HG03196 (cell line): ENCODE data around the gene PRR36.
"Not testable (repeated sequence)": the region's sequence is repeated elsewhere in the genome, so short reads cannot be mapped to it uniquely, and the experiment has no call there.

Experiments used
- ATAC-seq: cut with Tn5 transposase; IDR thresholded peaks from one replicate; pipeline ENCODE4 v1.9.1; 2021; ENCODE audit not compliant: unreplicated experiment

The PRR36 gene

DNA sequence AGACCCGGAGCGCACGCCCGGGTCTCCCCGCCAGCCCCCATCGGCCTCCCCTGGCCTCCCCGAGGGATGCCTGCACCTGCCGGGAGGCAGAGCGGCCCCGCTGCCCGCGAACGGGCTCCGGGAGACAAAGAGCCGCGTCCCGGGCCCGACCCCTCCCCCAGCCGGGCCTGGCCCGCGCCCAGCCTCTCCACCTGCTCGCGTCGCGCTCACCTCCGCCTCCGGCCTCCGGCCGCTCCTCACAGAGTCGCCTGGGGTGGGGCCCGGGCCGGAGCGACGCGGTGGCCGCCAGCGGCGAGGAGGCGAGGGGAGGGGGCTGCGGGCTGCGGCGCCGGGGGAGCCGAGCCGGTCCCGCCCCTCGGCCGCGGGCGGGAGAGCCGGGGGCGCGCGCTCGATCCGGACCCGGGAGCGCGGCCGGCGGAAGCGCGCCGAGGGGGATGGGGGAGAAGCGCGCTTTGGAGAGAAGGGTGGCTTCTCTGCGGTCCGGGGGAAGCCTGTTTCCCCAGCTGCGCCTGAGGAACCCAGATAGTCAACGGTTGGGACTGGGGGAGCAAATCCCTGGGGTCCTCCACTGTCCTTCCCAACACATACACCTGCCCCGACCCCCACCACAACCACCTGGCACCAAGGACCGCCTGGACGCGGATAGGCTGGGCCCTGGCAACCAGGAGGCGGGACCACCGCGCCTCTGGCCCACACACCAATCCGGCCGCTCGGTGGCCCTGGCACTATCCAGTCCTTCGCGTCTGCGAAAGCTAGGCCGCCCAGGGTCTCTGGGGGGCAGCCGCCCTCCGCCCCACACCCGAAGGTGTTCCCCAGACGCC is at the start of gene PRR36:
Gene PRR36 (minus strand): TSS at position 315 of the 821 bp plus-strand sequence. CDS start 701 bp downstream, outside the sequence.
- ATAC-seq = no peak

DNA sequence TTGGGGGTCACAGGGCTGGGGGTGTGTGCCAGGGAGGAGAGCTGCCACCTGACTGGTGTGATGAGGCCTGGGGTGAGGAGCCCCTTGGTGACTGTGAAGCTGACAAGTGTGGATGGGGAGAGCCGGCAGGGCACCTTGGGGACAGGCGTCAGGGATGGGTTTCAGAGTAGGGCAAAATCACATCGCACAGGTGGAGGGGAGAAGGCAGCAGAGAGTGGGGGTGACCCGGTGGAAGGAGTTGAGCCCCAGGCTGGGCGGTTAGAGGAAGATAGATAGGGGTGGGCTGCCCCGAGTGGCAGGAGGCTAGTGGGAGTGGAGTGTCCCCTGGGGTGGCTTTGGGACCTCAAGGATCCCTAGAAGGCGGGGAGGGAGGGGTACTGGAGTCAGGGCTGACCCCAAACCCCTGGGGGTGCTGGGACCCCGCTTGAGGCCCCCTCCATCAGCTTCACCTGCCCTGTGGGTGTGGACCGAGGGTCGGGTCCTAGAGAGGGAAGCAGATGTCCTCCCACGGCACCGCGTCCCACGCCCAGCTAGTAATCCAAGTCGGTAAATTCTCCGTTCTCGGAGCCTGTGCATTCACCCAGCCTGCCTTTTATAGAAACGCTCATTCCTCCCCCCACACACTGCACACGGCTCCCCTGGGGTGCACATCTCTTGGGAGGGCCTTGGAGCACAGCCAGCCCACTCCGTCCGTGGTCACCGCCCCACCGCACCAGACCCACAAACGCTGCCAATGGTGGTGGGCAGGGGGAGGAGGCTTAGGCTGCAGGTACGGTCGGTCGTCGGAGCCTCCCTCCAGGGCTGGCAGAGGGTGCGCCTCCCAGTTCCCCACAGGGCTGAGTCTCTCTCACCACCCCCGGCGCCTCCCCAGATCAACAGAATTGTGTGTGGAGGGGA is 49.4 kb upstream of the PRR36 start:
- ATAC-seq = no peak

DNA sequence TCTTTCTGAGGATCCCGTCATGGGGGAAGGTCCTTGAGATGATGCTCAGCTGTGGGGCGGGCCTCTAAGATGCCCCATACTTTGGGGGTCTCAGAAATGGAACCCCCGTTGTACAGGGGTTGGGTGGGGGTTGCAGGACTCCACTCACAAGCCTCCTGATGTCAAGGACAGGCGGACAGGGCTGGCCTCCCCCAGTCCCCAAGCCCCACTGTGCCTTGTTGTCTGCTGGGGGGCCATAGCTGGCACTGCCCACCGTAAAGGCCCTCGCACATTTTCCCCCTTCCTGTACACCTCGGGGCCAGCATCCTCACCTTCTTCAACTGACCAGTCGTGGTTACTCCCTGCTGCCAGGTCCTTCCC is 48.6 kb upstream of the PRR36 start:
- no peak for ATAC-seq

DNA sequence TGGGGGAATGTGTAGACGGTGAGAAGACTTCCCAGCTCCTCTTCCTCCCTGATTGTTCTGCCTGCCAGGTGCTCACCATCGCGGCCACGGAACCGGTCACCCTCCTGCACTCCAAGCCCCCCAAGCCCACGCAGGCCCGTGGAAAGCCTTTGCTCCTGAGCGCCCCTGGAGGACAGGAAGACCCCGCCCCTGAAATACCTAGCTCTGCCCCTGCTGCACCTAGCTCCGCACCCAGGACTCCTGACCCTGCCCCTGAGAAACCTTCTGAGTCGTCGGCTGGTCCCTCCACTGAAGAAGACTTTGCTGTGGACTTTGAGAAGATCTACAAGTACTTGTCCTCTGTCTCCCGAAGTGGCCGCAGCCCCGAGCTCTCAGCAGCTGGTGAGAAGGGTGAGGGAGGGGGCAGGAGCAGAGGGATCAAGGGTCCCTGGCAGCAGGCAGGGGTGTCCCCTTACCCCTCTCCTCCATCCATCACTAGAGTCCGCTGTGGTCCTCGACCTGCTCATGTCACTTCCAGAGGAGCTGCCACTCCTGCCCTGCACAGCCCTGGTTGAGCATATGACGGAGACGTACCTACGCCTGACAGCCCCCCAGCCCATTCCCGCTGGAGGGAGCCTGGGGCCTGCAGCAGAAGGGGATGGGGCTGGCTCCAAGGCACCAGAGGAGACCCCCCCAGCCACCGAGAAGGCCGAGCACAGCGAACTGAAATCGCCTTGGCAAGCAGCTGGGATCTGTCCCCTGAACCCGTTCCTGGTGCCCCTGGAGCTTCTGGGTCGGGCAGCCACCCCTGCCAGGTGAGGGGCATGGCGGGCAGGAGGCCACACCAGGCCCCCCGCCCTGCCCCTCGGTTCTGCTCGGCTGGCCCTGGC is 48.0 kb upstream of the PRR36 start:
- no peak for ATAC-seq

DNA sequence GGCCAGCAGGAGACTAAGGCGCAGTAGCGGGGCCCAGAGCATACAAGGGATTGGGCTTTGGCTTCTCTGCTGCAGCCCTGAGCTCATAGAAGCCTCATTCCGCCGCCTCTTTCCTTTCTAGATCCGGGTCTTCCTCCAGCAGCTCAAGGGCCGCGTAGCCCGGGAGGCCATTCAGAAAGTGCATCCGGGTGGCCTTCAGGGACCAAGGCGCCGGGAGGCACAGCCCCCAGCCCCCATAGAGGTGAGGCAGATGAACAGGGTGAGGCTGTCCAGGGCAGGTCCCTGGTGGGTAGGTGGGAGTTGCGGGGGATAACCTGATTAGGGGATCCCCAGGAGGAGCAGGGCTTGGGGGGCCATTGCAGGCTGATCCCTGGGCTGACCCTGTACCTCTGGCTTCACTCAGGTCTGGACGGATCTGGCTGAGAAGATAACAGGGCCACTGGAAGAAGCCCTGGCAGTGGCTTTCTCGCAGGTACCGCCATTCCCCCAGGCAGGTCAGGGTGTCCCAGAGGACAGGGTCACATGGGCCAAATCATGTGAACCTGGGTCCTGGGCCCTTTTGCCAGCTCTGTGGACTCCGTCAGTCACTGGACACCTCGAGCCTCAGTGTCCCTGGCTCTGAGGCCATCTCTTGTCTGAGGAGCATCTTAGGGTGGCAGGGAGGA is 47.2 kb upstream of the PRR36 start:
- ATAC-seq = no peak

DNA sequence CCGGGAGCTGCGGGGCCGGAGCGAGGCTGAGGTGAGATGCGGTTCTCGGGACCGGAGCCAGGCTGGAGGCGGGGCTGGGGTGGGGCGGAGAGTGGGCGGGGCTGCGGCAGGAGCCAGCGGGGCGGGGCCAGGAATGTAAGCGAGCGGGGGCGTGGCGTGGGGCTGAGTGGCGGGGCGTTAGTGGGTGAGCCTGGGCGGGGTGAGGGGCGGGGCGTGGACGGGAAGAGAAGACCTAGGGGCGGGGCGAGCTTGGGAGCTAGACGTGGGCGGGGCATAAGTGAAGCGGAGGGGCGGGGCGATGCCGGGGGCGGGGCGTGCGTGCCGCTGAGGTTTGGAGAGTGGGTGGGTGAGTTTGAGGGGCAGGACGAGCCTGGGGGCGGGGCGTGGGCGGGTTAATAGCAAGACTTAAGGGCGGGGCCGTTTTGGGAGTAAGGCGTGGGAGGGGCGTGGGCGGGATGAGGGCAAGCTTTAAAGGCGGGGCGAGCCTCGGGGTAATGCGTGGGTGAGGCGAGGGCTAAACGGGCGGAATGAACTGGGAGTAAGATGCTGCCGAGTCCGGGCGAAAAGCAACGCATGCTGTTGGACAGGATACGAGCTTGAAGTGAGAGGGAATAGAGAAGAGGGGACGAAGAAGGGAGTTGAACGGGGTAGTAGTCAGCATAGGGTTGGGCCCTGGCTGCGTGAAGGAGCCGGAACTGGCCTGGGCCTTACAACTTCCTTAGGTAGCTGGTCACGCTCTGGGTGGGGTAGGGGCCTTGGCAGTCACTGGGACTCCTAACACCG is 46.5 kb upstream of the PRR36 start:
- peak; percentile 34 for ATAC-seq

DNA sequence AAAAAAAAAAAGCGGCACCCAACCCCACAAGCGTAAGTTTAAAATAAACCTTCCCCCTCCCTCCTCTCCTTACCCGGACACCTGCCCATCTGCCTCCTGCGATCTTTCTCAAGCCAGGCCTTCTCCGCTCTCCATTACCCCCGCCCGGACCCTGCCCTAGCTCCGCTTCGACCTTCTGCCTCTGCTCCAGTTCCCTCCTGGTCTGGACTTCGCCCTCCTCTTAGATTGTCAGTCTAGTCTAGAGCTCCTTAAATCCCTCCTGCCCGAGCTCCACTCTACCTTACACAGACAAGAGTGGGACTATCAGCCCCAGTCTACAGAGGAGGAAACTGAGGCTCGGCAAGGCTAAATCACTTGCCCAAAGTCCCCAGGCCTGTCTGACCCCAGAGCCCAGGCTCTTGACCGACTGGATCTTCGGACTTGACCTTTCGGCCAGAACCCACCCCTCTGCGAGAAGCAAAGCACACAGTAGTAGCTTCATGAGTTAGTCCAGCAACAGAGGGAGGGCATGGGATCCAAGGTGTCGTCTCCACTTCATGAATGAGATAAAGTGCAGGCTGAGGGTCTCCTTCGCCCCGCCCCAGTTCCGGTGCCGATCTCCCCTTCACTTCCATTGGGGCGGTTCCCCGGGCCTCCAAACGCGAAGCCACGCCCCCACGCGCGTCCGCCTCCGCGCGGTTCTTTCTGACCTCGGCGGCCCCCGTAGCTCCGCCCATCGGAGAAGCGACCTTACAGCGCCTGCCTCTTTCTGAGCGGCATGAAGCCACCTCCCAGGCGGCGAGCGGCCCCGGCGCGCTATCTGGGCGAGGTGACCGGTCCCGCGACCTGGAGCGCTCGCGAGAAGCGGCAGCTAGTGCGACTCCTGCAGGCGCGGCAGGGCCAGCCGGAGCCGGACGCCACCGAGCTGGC is 45.7 kb upstream of the PRR36 start, which contains the start of gene SNAPC2:
Gene SNAPC2 (plus strand): TSS at position 729 of the 909 bp plus-strand sequence. CDS start 29 bp downstream, at position 758.
- peak; percentile 56 for ATAC-seq

DNA sequence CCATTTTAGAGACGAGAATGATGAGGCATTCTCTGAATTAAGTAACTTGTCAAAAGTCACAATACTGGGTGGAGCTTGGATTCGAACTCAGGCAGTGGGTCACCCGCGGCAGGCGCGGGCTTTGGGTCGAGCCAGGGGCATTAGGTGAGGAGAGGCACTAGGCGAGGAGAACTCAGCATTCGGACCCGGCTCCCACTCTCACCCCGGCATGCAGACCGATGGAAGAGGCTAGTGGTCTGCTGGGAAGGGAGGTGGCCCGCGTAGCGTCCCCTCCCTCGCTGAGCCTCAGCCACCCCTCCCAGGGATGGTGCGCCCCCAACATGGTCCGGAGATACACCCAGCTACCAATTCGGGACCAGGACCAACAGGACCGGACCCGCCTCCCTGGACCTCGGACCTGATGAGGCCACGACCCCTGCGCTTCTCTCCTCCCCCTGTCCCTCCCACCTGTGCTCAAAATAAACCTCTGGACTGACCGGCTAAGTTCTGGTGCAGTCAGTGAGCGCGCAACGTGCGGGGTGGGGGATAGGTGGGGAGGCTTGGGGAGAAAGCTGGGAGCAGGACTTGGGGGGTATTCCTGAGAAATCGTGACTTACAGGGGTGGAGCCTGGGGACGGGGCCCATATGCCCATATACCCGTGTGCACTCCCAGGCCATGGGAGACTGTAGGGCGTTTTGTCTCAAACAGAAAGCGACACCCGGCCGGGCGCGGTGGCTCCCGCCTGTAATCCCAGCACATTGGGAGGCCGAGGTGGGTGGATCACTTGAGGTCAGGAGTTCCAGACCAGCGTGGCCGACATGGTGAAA is 44.6 kb upstream of the PRR36 start:
- ATAC-seq = no peak

DNA sequence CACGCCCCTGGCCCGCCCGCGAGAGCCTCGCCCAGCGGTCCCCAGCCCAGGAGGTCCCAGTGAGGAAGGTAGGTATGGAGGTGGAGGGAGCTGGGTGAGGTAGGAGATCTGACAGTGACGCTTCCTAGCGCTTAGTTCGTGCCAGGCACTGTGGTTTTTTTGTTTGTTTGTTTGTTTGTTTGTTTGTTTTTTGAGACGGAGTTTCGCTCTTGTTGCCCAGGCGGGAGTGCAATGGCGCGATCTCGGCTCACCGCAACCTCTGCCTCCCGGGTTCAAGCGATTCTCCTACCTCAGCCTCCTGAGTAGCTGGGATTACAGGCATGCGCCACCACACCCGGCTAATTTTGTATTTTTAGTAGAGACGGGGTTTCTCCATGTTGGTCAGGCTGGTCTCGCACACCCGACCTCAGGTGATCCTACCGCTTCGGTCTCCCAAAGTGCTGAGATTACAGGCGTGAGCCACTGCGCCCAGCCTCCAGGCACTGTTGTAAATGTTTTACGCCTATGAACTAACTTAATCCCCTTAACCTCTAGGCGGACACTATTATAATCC is 43.9 kb upstream of the PRR36 start:
- not testable (repeated sequence) for ATAC-seq

DNA sequence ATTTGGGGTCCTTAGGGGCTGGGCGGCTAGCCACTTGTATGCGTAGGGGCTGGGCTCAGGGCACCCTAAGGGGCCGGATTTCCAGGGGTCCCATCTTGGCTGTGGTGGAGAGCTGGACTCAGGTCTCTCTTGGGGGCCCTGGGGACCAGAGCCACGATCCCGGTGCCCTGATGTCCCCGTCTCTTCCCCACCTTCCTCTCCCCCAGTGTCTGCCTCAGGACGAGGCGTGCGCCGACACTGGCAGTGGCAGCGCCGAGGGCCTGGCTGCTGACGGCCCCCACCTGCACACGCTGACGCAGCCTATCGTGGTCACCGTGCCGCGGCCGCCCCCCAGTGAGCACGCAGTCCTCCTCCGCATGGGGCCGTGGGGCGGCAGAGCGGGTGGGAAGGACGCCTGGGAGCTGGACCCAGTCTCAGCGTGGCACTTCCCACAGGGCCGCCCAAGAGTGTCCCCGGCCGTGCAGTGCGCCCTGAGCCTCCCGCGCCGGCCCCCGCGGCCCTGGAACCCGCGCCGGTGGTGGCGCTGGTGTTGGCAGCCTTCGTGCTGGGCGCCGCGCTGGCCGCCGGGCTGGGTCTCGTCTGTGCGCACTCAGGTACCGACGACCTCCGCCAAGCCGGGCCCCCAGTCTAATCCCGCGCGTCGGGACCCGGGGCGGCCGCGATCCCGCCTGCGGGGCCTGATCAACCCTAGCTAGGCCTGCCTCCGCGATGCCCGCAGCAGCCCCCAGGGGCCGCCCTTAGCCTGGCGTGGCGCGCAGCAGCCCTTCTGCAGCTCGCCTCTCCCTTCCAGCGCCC is 43.3 kb upstream of the PRR36 start:
- no peak for ATAC-seq

DNA sequence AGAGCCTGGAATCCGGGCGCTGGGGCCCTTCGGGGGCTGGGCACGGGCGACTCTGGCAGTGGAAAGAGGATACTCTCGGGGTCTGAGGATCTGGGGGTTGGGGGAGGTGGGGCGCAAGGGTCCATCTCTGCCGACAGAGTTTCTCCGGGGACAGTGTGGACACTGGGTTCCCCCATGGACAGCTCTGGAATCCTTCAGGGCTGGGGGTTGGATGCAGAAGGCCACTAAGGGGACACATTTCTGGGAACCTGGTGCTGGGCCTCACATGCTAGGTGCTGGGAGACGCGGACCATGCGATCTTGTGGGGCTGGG is 42.7 kb upstream of the PRR36 start:
- no peak for ATAC-seq

DNA sequence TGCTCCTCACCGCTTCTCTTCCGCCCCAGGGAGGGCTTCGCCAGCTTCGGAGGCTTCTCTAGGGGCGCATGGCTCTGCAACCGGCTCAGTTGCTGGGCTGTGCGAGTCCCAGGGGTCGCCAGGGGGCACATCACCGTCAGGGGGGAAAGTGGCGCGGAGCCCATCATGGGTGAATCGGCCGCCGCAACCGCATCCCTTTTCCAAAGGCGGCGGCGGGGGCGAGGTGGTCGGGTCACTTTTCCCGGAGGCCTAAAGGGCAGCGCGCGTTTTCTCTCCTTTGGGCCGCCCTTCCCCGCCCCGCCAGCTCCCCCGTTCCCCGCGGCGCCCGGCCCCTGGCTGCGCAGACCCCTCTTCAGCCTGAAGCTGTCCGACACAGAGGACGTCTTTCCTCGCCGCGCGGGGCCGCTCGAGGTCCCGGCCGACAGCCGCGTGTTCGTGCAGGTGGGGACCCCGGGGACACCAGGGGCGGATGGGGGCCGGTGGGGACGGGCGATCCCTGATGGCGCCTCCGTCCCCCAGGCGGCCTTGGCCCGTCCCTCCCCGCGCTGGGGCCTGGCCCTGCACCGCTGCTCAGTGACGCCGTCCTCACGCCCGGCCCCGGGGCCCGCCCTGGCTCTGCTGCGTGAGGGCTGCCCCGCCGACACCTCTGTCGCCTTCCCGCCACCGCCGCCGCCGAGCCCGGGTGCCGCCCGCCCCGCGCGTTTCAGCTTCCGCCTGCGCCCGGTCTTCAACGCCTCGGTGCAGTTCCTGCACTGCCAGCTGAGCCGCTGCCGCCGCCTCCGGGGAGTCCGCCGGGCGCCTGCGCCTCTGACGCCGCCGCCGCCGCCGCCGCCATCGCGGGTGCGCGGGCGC is 42.1 kb upstream of the PRR36 start:
- ATAC-seq = no peak

DNA sequence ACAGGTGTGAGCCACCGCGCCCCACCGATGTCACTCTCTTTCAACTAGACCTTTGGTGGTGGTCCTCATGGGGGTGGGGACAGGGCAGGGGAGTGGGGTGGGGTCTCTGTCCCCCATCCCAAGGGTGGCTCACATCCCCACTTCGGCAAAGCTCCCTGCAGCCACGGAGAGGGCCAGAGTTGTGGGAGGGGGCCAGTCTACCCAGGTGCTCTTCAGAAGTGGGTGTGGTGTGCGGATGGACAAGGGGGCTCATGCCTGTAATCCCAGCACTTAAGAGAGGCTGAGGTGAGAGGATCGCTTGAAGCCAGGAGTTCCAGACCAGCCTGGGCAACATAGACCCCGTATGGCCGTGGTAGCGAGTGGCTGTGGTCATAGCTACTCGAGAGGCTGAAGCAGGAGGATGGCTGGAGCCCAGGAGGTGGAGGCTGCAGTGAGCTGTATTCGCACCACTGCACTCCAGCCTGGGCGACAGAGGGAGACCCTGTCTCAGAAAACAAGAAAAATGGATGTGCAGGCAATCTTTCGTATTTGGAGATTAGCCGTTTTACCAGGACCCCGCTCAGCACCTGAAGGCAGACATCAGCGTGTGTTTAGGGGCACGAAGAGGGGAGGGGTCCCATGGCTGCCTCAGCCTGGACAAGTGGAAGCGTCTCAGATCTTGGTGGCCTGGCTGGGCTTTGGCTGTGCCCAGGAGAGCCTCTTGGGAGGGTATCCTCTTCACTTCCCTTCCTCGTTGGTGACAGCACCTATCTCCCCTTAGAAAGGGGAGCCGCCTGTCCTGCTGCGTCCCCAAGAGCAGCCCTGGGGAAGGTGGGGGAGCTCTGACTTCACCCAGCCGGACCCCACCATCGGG is 41.3 kb upstream of the PRR36 start:
- no peak for ATAC-seq

DNA sequence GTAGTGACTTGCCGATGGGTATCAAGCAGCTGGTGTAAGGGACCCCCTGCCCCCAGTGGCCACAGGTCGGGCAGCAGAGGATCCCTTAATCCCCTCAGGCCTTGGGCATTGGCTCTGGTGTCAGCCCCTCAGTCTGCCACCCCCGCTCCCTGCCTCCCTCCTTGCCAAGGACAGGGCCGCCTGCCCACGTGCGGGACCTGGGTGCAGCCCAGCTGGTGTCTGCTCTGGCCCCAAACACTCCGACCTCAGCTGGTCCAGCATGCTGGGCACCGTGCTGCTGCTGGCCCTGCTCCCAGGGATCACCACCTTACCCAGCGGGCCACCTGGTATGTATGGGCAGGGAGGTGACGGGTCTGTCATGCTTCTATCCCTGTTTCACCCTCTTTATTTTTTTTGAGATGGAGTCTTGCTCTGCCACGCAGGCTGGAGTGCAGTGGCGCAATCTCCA is 40.4 kb upstream of the PRR36 start, which contains the start of gene TGFBR3L:
Gene TGFBR3L (plus strand): TSS at position 233 of the 448 bp plus-strand sequence.
- ATAC-seq = no peak

DNA sequence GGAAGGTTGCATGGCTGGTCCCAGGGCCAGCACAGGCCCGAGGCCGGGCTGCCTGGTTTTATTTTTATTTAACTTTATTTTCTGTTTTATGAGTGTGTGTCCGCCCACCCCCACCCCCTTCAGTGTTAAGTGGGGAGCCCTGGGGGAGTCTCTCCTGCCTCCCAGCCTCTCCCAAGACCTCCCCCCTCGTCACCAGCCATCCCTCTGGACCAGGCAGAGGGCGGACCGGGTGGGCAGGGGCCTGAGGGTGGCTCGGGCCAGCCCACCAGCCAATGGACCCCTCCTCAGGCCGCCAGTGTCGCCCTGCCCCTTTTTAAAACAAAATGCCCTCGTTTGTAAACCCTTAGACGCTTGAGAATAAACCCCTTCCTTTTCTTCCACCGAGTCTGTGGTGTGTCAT is 39.9 kb upstream of the PRR36 start:
- no peak for ATAC-seq
